BE2C (cell line): ENCODE measurements around the gene ZFAND6.

Experiments
- DNase-seq: peaks from one replicate; pipeline ENCODE4 v3.0.0-alpha.2; 2020
- H3K27me3 ChIP-seq: fragments of 250-450 bp; sonication (Bioruptor Pico); 2 replicates; pipeline ENCODE4 v1.5.1; 2020; ENCODE audit warnings: mild to moderate bottlenecking
- H3K36me3 ChIP-seq: fragments of 250-450 bp; sonication (Bioruptor Pico); 2 replicates; pipeline ENCODE4 v1.5.1; 2020; ENCODE audit warnings: mild to moderate bottlenecking
- H3K4me1 ChIP-seq: fragments of 250-450 bp; sonication (Bioruptor Pico); 2 replicates; pipeline ENCODE4 v1.5.1; 2020
- H3K4me3 ChIP-seq: 2 replicates; pipeline ENCODE4 v1.5.1; 2011; ENCODE audit warnings: low read depth, low read length
- H3K9me3 ChIP-seq: fragments of 250-450 bp; sonication (Bioruptor Pico); 2 replicates; pipeline ENCODE4 v1.5.1; 2020
- TF ChIP-seq, protein P1 (sequence below): IDR thresholded peaks from 2 replicates; pipeline ENCODE4 v1.5.1; 2012; ENCODE audit warnings: mild to moderate bottlenecking, low read depth, low read length

The ZFAND6 gene

DNA sequence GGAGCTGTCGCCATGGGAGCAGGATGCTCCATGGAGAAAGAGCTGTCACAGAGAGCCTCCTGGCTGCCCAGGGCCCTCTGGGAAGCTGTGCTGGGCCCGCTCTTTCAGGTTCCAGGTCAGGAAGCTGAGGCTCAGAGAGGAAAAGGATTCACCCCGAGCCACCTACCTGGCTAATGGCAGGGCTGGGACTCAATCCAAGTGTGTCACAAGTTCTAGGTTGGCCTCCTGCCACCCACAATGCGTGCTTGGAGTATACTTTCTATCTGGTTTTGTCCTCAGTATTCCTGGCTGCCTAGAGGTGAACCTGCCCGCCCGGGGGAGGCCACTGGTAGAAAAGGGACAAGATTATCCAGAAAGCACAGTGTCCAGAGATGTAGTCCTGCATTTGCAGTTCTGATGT lies 117.0 kb downstream of the ZFAND6 start:
- H3K4me1 ChIP-seq: peaks cover 2% of the 10 kb centered on the region; the same call in 1 of the 2 replicates
- TF ChIP-seq, protein P1, sequence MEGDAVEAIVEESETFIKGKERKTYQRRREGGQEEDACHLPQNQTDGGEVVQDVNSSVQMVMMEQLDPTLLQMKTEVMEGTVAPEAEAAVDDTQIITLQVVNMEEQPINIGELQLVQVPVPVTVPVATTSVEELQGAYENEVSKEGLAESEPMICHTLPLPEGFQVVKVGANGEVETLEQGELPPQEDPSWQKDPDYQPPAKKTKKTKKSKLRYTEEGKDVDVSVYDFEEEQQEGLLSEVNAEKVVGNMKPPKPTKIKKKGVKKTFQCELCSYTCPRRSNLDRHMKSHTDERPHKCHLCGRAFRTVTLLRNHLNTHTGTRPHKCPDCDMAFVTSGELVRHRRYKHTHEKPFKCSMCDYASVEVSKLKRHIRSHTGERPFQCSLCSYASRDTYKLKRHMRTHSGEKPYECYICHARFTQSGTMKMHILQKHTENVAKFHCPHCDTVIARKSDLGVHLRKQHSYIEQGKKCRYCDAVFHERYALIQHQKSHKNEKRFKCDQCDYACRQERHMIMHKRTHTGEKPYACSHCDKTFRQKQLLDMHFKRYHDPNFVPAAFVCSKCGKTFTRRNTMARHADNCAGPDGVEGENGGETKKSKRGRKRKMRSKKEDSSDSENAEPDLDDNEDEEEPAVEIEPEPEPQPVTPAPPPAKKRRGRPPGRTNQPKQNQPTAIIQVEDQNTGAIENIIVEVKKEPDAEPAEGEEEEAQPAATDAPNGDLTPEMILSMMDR: no peak
- H3K27me3 ChIP-seq: no peaks in the 10 kb centered on the region
- H3K4me3 ChIP-seq: no peak overlapping the region
- no peaks in the 10 kb centered on the region for H3K36me3 ChIP-seq
- H3K9me3 ChIP-seq: no peaks in the 10 kb centered on the region
- no peak for DNase-seq

GRCh38 chr15:80177156-80177555 lies 117.7 kb downstream of the ZFAND6 start:
- H3K36me3 ChIP-seq: no peaks in the 10 kb centered on the region
- no peak overlapping the region for H3K4me3 ChIP-seq
- TF ChIP-seq, protein P1: no peak
- no peak for DNase-seq
- H3K27me3 ChIP-seq: no peaks in the 10 kb centered on the region
- peaks cover 2% of the 10 kb centered on the region; the same call in 1 of the 2 replicates for H3K4me1 ChIP-seq
- H3K9me3 ChIP-seq: no peaks in the 10 kb centered on the region

- no peak for DNase-seq
- no peaks in the 10 kb centered on the region for H3K27me3 ChIP-seq
- H3K9me3 ChIP-seq: no peaks in the 10 kb centered on the region
- H3K4me1 ChIP-seq: peaks cover 2% of the 10 kb centered on the region; the same call in 1 of the 2 replicates
- TF ChIP-seq, protein P1: no peak
- H3K36me3 ChIP-seq: no peaks in the 10 kb centered on the region
- H3K4me3 ChIP-seq: no peak overlapping the region
Observed at GRCh38 chr15:80179025-80179759, 119.7 kb downstream of the ZFAND6 start.

DNA sequence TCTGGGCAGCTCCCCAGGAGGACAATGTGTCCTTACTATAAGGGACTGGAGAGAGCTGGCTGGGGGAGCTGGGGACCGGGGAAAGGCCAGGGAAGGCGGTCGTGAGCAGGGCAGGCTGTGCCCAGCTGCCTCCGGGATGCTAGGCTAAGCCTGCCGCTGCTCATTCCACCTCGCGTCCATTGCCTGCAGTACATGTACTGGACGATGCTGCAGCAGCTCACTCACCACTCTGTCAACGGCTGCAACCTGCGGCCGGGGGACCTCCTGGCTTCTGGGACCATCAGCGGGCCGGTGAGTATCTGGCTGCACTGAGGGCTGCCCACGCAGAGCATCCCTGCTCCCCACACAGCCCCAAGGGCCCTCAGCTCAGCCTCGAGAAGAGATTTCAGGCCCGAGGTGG lies 120.5 kb downstream of the ZFAND6 start:
- Histone ChIP-seq H3K9me3 (no peaks in the 10 kb centered on the region), H3K4me1 (no peaks in the 10 kb centered on the region), H3K36me3 (no peaks in the 10 kb centered on the region), H3K27me3 (no peaks in the 10 kb centered on the region), H3K4me3 (no peak overlapping the region)
- TF ChIP-seq, protein P1: no peak
- DNase-seq: no peak

- Histone ChIP-seq H3K36me3 (no peaks in the 10 kb centered on the region), H3K27me3 (no peaks in the 10 kb centered on the region), H3K4me1 (no peaks in the 10 kb centered on the region), H3K4me3 (no peak overlapping the region), H3K9me3 (no peaks in the 10 kb centered on the region)
- TF ChIP-seq, protein P1: no peak
- no peak for DNase-seq
Observed at GRCh38 chr15:80180468-80180867, 121.0 kb downstream of the ZFAND6 start.

DNA sequence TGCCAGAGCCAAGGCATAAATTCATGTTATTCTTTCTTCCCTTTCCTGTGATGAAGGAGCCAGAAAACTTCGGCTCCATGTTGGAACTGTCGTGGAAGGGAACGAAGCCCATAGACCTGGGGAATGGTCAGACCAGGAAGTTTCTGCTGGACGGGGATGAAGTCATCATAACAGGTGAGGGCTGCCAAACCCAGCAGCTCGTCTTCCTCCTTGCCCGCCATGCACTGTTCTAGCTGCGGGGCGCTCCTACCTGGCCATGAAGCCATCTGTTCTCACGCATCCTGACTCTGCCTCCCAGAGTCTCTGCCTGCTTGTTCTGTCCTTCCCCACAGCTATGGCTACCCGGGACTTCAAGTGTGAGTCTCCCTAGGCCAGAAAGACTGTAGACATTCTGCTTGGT lies 121.5 kb downstream of the ZFAND6 start:
- H3K36me3 ChIP-seq: no peaks in the 10 kb centered on the region
- H3K27me3 ChIP-seq: no peaks in the 10 kb centered on the region
- no peak for DNase-seq
- H3K9me3 ChIP-seq: no peaks in the 10 kb centered on the region
- H3K4me3 ChIP-seq: no peak overlapping the region
- no peaks in the 10 kb centered on the region for H3K4me1 ChIP-seq
- TF ChIP-seq, protein P1: no peak
